GM21526 (cell line): ENCODE measurements around the gene FCF1.

Experiments used
- ATAC-seq: cut with Tn5 transposase; IDR thresholded peaks from one replicate; pipeline ENCODE4 v1.9.1; 2021; ENCODE audit warnings: moderate library complexity; ENCODE audit not compliant: unreplicated experiment, low FRiP score

Gene FCF1

DNA sequence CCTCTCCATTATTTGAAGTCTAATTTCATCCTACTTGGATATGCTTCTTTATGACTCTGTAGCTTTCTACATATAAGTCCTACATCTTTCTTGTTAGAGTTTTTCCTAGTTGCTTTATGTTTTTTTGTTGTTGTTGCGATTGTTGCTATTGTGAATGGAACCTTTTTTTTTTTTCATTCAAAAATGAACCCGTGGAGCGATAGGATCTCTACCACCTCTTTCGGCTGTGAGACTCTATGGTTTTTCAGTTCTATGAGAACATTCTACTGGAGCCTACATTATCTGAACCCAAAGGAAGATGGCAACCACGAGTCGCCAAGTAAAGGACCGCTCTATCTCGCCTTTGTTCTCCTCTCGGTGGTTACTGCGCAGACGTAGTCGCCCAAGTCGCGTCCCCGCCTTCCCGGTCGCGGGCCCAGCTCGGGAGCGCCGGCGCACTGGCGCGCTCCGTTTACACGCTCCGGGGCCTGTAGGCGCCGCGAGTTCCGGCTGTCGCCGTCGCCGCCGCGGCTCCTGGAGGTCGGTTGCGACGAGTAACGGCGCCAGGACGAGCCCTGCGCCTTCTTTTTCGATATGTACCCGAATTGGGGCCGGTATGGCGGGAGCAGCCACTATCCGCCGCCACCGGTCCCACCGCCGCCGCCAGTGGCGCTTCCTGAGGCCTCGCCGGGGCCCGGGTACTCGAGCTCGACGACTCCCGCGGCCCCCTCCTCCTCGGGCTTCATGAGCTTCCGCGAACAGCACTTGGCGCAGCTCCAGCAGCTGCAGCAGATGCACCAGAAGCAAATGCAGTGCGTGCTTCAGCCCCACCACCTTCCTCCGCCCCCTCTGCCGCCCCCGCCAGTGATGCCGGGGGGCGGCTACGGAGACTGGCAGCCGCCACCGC, 50.2 kb downstream of the FCF1 start, which contains the start of gene YLPM1:
Gene YLPM1, plus strand, starts transcription at position 400 of the 886 bp plus-strand sequence. Its CDS starts 174 bp downstream, at position 574.
- peak; percentile 93 for ATAC-seq

DNA sequence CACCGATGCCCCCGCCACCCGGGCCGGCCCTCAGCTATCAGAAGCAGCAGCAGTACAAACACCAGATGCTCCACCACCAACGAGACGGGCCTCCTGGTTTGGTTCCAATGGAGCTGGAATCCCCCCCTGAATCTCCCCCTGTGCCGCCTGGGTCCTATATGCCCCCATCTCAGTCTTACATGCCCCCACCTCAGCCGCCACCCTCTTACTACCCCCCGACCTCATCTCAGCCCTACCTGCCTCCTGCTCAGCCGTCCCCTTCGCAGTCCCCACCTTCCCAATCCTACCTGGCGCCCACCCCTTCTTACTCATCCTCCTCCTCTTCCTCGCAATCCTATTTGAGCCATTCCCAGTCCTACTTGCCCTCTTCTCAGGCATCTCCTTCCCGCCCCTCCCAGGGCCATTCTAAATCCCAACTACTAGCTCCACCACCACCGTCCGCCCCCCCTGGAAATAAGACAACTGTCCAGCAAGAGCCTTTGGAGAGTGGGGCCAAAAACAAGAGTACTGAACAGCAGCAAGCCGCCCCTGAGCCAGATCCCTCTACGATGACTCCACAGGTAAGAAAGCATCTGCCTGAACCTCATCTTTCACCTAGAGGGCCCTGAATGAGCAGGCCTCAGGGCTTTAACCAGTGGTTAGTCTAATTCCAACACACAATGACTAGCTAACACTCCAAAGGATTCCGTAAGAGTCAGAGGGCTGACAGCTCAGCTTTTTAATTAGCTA, 51.0 kb downstream of the FCF1 start:
- ATAC-seq = no peak

DNA sequence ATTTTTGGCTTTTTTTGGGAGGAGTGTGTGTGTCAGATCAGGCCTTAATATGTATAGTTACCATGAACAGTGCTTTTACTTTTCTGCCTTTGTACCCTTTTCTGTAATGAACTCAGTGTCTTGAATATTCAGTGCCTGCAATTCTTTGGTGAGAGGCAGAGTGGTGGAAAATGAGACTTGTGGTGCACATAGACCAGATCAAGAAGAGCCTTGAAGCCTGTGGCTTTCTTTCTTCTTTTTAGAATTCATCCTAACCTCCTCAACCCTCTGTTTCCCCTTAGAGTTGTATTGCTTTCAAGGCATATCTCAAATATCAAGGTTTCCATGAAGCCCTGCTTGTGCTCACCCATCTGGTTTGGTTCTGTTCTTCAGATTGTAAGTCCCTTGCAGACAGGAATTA, 52.8 kb downstream of the FCF1 start:
- no peak for ATAC-seq

DNA sequence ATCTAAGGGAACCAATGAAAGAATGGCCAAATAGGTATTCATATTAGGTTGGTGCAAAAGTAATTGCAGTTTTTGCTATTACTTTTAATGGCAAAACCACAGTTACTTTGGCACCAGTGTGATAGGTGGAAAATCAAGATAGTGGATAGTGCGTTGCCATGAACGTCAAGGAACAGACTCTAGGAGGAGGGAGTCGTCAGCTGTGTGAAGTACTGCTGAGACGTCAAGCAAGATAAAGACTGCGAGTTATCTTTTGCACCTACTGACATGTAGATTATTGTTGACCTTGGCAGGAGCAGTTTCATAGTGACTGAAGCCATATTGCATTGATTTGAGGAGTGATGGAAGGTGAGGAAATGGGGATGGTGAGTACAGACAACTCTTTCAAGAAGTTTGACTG, 58.5 kb downstream of the FCF1 start:
- ATAC-seq = no peak

DNA sequence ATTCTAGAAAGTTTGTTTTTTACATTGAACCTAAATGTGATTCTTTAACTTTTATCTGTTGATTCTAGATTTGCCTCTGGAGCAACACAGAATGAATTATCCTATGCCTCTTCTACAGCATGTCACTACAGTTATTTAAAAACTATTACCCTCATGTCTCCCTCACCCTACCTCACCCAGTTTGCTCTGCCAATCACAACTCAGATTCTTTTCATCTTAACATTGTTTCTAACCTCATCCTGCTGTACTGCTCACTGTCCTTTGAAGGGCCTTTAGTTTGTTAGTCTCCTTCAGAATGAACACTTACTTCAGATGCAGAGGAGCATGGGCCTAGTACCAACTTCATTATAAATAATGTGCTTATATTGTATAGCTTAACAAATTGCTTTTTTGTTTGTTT, 71.7 kb downstream of the FCF1 start:
- no peak for ATAC-seq

DNA sequence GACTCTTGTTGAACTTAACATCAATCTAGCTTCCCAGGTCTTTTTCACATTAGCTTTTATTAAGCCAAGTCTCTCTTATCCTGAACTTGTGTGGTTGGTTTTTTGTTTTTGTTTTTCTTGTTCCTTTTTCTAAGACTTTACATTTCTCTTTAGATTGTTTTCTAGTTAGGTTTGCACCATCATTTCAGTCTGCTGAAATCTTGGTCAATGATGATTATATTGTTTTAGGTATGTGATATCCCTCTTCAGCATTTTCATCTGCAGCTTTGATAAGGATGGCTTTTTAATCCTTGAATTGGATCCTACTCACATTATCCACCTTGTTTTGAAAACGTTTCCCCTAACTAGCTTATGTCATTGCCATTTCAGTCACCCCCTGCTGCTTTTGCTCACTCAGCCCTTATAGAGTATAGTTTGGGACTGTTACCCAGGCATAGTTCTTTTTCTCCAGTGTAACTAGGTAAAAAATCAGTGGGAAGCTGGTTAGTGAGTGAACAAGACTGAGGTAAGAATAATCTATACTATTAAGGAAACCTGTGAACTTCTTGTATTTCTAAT, 72.2 kb downstream of the FCF1 start:
- ATAC-seq = no peak

DNA sequence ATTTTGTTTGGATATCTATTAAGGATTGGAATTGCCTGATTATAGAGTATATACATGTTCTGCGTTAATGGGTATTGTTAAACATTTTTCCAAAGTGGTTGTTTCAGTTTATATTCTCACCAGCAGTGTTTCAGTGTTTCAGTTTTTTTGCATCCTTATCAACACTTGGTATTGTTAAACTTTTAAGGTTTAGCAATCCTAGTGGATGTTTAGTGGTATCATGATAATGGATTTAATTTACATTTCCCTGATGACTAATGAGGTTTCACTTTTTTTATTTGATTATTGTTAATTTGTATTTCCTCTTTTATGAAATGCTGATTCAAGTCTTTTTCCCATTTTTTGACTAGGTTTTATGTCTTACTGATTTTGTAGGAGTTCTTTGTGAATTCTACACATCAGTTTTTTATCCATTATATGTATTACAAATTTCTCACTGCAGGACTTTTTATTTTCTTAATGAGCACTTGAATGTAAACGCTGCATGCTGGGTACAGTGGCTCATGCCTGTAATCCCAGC, 73.9 kb downstream of the FCF1 start:
- ATAC-seq = no peak
